ENCODE data around the gene ABCG2. TPM values are rescaled to one million over a fixed set of nuclear protein-coding genes. Genes with fewer than 3 reads are reported as not detected.

Gene ABCG2
- total RNA-seq, 1 experiment from 2014 or later: 3.8 TPM

GRCh38 chr4:88078579-88078978 is 79.9 kb downstream of the ABCG2 start:
- Mint-ChIP-seq H3K4me1 (peaks cover 11% of the 10 kb centered on the region), H3K4me3 (no peak overlapping the region), H3K27me3 (ENCODE audit: low read depth) (no peaks in the 10 kb centered on the region), H3K36me3 (peaks cover 24% of the 10 kb centered on the region), H3K27ac (no peak overlapping the region), H3K9me3 (no peaks in the 10 kb centered on the region)
- TF ChIP-seq NFATC4 (CRISPR knock-in tag; IDR thresholded peaks at IDR 0.05) (no peak), EMX1 (CRISPR knock-in tag; IDR thresholded peaks at IDR 0.05) (no peak), NR2C2 (CRISPR knock-in tag; IDR thresholded peaks at IDR 0.05) (no peak), ZNF425 (CRISPR knock-in tag; conservative IDR thresholded peaks at IDR 0.05) (no peak), STAT6 (CRISPR knock-in tag; conservative IDR thresholded peaks at IDR 0.05; ENCODE audit: low read depth) (no peak), ZNF263 (CRISPR knock-in tag; IDR thresholded peaks at IDR 0.05; ENCODE audit: low read depth) (no peak), NR1H2 (CRISPR knock-in tag; IDR thresholded peaks at IDR 0.05) (no peak), ZNF281 (CRISPR knock-in tag; IDR thresholded peaks at IDR 0.05) (no peak), ETV6 (CRISPR knock-in tag; IDR thresholded peaks at IDR 0.05) (no peak), PREB (CRISPR knock-in tag; IDR thresholded peaks at IDR 0.05; ENCODE audit: borderline replicate concordance) (no peak), ESRRA (CRISPR knock-in tag; IDR thresholded peaks at IDR 0.05; ENCODE audit: borderline replicate concordance) (no peak)
- ChIA-PET CTCF (interaction anchor here (1.8 kb wide), 1 partner anchor 133 kb away, joined by 5 read pairs; no protein-coding TSS in a partner anchor), POLR2A (no interaction called here)
- no peak for DNase-seq (ENCODE audit: low spot score)
- no peak for ATAC-seq

GRCh38 chr4:88077911-88078524 is 80.4 kb downstream of the ABCG2 start:
- ATAC-seq (peak; percentile 36; the same call in 1 of the 2 replicates), DNase-seq (ENCODE audit: low spot score) (no peak)
- Mint-ChIP-seq H3K4me3 (no peak overlapping the region), H3K27me3 (ENCODE audit: low read depth) (no peaks in the 10 kb centered on the region), H3K36me3 (peaks cover 24% of the 10 kb centered on the region), H3K4me1 (peaks cover 11% of the 10 kb centered on the region), H3K9me3 (no peaks in the 10 kb centered on the region), H3K27ac (peak overlapping the region; percentile 38)
- ChIA-PET CTCF (interaction anchor here (1.8 kb wide), 1 partner anchor 134 kb away, joined by 5 read pairs; no protein-coding TSS in a partner anchor), POLR2A (no interaction called here)
- TF ChIP-seq SMAD4 (CRISPR knock-in tag; IDR thresholded peaks at IDR 0.05): no peak
- no peak for TF ChIP-seq OVOL2 (CRISPR knock-in tag; IDR thresholded peaks at IDR 0.05; ENCODE audit: borderline replicate concordance)
- TF ChIP-seq GTF2I (CRISPR knock-in tag; conservative IDR thresholded peaks at IDR 0.05): no peak
- TF ChIP-seq USF1 (CRISPR knock-in tag; IDR thresholded peaks at IDR 0.05): no peak
- TF ChIP-seq PRDM15 (CRISPR knock-in tag; IDR thresholded peaks at IDR 0.05): no peak
- no peak for TF ChIP-seq TCF7 (CRISPR knock-in tag; IDR thresholded peaks at IDR 0.05; ENCODE audit: low read depth)
- no peak for TF ChIP-seq TEAD1 (CRISPR knock-in tag; IDR thresholded peaks at IDR 0.05)
- no peak for TF ChIP-seq E2F1 (CRISPR knock-in tag; IDR thresholded peaks at IDR 0.05)
- TF ChIP-seq SMAD3 (CRISPR knock-in tag; IDR thresholded peaks at IDR 0.05; ENCODE audit: borderline replicate concordance): no peak
- no peak for TF ChIP-seq MXD4 (CRISPR knock-in tag; IDR thresholded peaks at IDR 0.05; ENCODE audit: borderline replicate concordance)

All from WTC11 (cell line).